Keratinocyte (primary cell): ENCODE measurements around the gene PRKAR1A. TPM values are rescaled to one million over a fixed set of nuclear protein-coding genes. Genes with fewer than 3 reads are reported as not detected.

Experiments used
- DNase-seq: peaks from one replicate; pipeline ENCODE4 v3.0.0-alpha.2; 2011; ENCODE audit warnings: low read depth, missing footprints, low spot score
- FAIRE-seq: peaks from 2 replicates; lab custom pipeline; 2011; peaks lifted over from hg19 to GRCh38; lab: Jason Lieb, UNC
- H2AFZ ChIP-seq: 2 replicates; pipeline ENCODE4 v1.6.0; 2012; ENCODE audit warnings: low read length, control low read depth, inconsistent platforms; ENCODE audit not compliant: control insufficient read depth
- H3K27ac ChIP-seq: 2 replicates; pipeline ENCODE4 v1.5.1; 2011; ENCODE audit warnings: low read length; ENCODE audit not compliant: control insufficient read depth, insufficient read depth
- H3K27me3 ChIP-seq: 3 replicates; pipeline ENCODE4 v1.6.0; 2011; ENCODE audit warnings: low read length; ENCODE audit not compliant: control insufficient read depth, insufficient read depth; ENCODE audit errors: extremely low read depth
- H3K36me3 ChIP-seq, 2 experiments: 2 replicates in 1 of 2; 3 replicates in 1 of 2; pipeline ENCODE4 v1.5.1; 2011; ENCODE audit warnings: low read length in 2 of 2, mild to moderate bottlenecking in 1 of 2; ENCODE audit not compliant: control insufficient read depth in 2 of 2, insufficient read depth in 2 of 2; ENCODE audit errors: extremely low read depth in 1 of 2
- H3K4me1 ChIP-seq: 3 replicates; pipeline ENCODE4 v1.5.1; 2011; ENCODE audit warnings: low read length; ENCODE audit not compliant: control insufficient read depth, insufficient read depth; ENCODE audit errors: extremely low read depth
- H3K4me2 ChIP-seq: 3 replicates; pipeline ENCODE4 v1.6.0; 2011; ENCODE audit warnings: low read depth, low read length; ENCODE audit not compliant: control insufficient read depth, insufficient read depth; ENCODE audit errors: extremely low read depth
- H3K4me3 ChIP-seq, 3 experiments: fragments of 200-600 bp in 1 of 3; sonication (generic) in 1 of 3; 2 replicates in 2 of 3; 3 replicates in 1 of 3; pipeline ENCODE4 v1.5.1; 2011 to 2016; ENCODE audit warnings: low read length in 3 of 3, mild to moderate bottlenecking in 3 of 3, control low read depth in 2 of 3, inconsistent platforms in 1 of 3, low read depth in 1 of 3, mixed read lengths in 1 of 3, mixed run types in 1 of 3, moderate library complexity in 1 of 3; ENCODE audit not compliant: control insufficient read depth in 2 of 3, insufficient read depth in 2 of 3; ENCODE audit errors: extremely low read depth in 1 of 3
- H3K79me2 ChIP-seq: 2 replicates; pipeline ENCODE4 v1.6.0; 2012; ENCODE audit warnings: low read length; ENCODE audit not compliant: control insufficient read depth, insufficient read depth
- H3K9ac ChIP-seq: 3 replicates; pipeline ENCODE4 v1.6.0; 2011; ENCODE audit warnings: low read length; ENCODE audit not compliant: control insufficient read depth, insufficient read depth; ENCODE audit errors: extremely low read depth
- H3K9me1 ChIP-seq: 3 replicates; pipeline ENCODE4 v1.6.0; 2011; ENCODE audit warnings: low read length; ENCODE audit not compliant: control insufficient read depth, insufficient read depth; ENCODE audit errors: extremely low read depth
- H3K9me3 ChIP-seq: 2 replicates; pipeline ENCODE4 v1.5.1; 2012; ENCODE audit warnings: low read depth, low read length; ENCODE audit not compliant: control insufficient read depth
- H4K20me1 ChIP-seq: 3 replicates; pipeline ENCODE4 v1.6.0; 2011; ENCODE audit warnings: low read length; ENCODE audit not compliant: control insufficient read depth, insufficient read depth; ENCODE audit errors: extremely low read depth
- EZH2 ChIP-seq: IDR thresholded peaks from one replicate; pipeline ENCODE4 v1.6.1; 2012; ENCODE audit warnings: inconsistent platforms, mild to moderate bottlenecking, low read length, moderate library complexity
- dilution Hi-C: fragments of 300-500 bp; cut with MboI; formaldehyde crosslinking; loops from one replicate; pipeline ENCODE4 v1.7.0; 2020; ENCODE audit warnings: low sequenced_read_pairs; ENCODE audit not compliant: extremely low pct_ligation_motif_present
- polyA plus RNA-seq, 5 experiments: library from polyadenylated mRNA; depleted of rRNA in 3 of 5; stranded (reverse) in 3 of 5; stranded (forward) in 1 of 5; unstranded in 1 of 5; fragments of >200 nt; gene quantifications; 1 replicate in 1 of 5; 2 replicates in 3 of 5; 3 replicates in 1 of 5; pipeline versions ENCODE4 v1.2.1 to v1.2.3, GENCODE V29; 2011 to 2012; ENCODE audit warnings: missing spikeins in 2 of 5, low read depth in 1 of 5, low replicate concordance in 1 of 5
- TF ChIP-seq, protein P1 (sequence below), 3 experiments: IDR thresholded peaks in 1 of 3; conservative IDR thresholded peaks in 1 of 3; optimal IDR thresholded peaks in 1 of 3; 2 replicates in 2 of 3; 3 replicates in 1 of 3; pipeline versions ENCODE3 to v1.5.1; 2011; ENCODE audit warnings: low read length in 3 of 3, mild to moderate bottlenecking in 3 of 3, moderate library complexity in 2 of 3, control low read depth in 1 of 3, inconsistent platforms in 1 of 3; ENCODE audit not compliant: insufficient read depth in 2 of 3; ENCODE audit errors: extremely low read depth in 1 of 3

PRKAR1A gene
- polyA plus RNA-seq, 1 donor (not counting 4 experiments of a cell fraction or from before 2014, with no cell fraction given), result 212 TPM

DNA sequence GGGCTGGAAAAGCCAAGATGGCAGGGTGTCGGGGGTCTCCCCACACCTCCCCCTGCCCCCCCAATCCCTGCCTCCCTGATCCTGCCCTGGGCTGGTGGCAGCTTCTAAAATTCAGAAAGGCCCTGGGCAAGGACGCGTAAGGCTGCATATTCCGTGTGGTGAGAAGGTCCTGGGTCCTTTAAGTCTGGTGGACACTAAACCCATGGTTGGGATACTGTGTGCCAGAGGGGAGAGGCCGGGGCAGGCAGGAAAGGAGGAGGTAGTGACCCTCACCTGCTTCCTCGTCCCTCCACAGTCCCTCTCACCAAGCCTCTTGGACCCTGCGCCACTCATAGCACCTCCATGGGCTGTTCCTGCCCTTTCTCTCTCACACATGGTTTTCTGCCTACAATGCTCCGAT is 28.8 kb downstream of the PRKAR1A start:
- H2AFZ ChIP-seq, result no peak overlapping the region
- H3K4me2 ChIP-seq, result no peak overlapping the region
- H3K9me1 ChIP-seq, result no peaks in the 10 kb centered on the region
- FAIRE-seq (no peak), DNase-seq (no peak)
- dilution Hi-C loops, result loop anchor here (25.0 kb wide), 1 partner anchor 196 kb away; no protein-coding TSS in a partner anchor
- TF ChIP-seq EZH2, result no peak
- TF ChIP-seq, protein P1, sequence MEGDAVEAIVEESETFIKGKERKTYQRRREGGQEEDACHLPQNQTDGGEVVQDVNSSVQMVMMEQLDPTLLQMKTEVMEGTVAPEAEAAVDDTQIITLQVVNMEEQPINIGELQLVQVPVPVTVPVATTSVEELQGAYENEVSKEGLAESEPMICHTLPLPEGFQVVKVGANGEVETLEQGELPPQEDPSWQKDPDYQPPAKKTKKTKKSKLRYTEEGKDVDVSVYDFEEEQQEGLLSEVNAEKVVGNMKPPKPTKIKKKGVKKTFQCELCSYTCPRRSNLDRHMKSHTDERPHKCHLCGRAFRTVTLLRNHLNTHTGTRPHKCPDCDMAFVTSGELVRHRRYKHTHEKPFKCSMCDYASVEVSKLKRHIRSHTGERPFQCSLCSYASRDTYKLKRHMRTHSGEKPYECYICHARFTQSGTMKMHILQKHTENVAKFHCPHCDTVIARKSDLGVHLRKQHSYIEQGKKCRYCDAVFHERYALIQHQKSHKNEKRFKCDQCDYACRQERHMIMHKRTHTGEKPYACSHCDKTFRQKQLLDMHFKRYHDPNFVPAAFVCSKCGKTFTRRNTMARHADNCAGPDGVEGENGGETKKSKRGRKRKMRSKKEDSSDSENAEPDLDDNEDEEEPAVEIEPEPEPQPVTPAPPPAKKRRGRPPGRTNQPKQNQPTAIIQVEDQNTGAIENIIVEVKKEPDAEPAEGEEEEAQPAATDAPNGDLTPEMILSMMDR (optimal IDR thresholded peaks at IDR 0.05 in 1 of 3, IDR thresholded peaks at IDR 0.05 in 1 of 3, conservative IDR thresholded peaks at IDR 0.05 in 1 of 3; ENCODE audit: extremely low read depth in 1 of 3, insufficient read depth in 2 of 3, low read length in 3 of 3), result no peak
- no peak overlapping the region for H3K27ac ChIP-seq
- H4K20me1 ChIP-seq, result no peaks in the 10 kb centered on the region
- H3K9ac ChIP-seq, result no peak overlapping the region
- no peak overlapping the region for H3K4me3 ChIP-seq
- H3K36me3 ChIP-seq, result peaks cover 0 to 15% of the 10 kb centered on the region in 2 experiments
- no peaks in the 10 kb centered on the region for H3K9me3 ChIP-seq
- no peaks in the 10 kb centered on the region for H3K27me3 ChIP-seq
- H3K79me2 ChIP-seq, result no peaks in the 10 kb centered on the region
- no peaks in the 10 kb centered on the region for H3K4me1 ChIP-seq

DNA sequence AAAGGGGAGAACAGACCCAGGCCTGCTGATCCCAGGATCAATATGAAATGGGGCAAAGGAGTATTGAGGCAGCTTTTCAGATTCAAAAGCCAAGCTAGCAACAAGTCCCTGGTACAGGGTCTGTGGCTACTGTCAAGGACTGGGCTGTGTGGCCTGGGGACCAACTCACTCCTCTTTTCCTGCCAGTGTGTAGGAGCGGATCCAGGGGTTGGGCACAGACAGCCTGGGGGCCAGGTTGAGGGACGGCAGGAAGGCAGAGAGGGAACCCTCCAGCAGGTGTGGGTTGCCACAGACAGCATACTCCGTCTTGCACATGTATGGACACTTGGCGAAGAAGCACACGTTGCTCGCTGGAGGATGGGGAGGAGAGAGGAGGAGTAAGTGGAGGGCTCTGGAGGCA is 29.6 kb downstream of the PRKAR1A start:
- Histone ChIP-seq H3K9ac (no peak overlapping the region), H3K4me1 (no peaks in the 10 kb centered on the region), H4K20me1 (no peaks in the 10 kb centered on the region), H3K27me3 (no peaks in the 10 kb centered on the region), H3K27ac (no peak overlapping the region), H3K9me3 (no peaks in the 10 kb centered on the region), H3K9me1 (no peaks in the 10 kb centered on the region), H3K4me2 (no peak overlapping the region), H3K36me3 (peaks cover 0 to 11% of the 10 kb centered on the region in 2 experiments), H3K79me2 (no peaks in the 10 kb centered on the region), H2AFZ (no peak overlapping the region), H3K4me3 (no peak overlapping the region)
- DNase-seq (no peak), FAIRE-seq (no peak)
- dilution Hi-C loops, result loop anchor here (25.0 kb wide), 1 partner anchor 195 kb away; no protein-coding TSS in a partner anchor
- no peak for TF ChIP-seq EZH2
- TF ChIP-seq, protein P1 (optimal IDR thresholded peaks at IDR 0.05 in 1 of 3, IDR thresholded peaks at IDR 0.05 in 1 of 3, conservative IDR thresholded peaks at IDR 0.05 in 1 of 3; ENCODE audit: extremely low read depth in 1 of 3, insufficient read depth in 2 of 3, low read length in 3 of 3), result no peak
